Activated gamma-delta T cell treated with Interleukin-2 at 50 U/mL for 16 hours (primary cell): ENCODE data around the gene RIC3.
"Not testable (repeated sequence)": the region's sequence is repeated elsewhere in the genome, so short reads cannot be mapped to it uniquely, and the experiment has no call there.

Experiments used
- DNase-seq: peaks from one replicate; pipeline ENCODE4 v3.0.0-alpha.2; 2020

Gene RIC3

DNA sequence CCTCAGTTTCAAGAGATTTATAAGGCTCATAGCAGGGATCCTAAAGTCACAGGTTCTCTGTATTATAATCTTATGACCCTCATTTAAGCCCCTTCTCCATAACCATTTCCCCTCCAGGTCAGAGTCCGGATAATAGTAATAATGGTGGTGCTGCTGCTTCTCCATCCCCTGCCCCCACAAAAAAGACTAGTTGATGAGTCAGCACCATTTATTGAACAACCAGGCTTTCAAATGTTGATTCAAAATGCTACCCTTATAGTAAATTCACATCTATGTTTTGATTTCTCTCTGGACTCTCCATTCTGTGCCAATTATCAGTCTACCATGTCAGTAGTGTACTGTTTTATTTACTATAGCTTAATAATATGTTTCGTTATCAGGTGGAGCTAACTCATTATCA, 17.6 kb upstream of the RIC3 start:
- DNase-seq = no peak

DNA sequence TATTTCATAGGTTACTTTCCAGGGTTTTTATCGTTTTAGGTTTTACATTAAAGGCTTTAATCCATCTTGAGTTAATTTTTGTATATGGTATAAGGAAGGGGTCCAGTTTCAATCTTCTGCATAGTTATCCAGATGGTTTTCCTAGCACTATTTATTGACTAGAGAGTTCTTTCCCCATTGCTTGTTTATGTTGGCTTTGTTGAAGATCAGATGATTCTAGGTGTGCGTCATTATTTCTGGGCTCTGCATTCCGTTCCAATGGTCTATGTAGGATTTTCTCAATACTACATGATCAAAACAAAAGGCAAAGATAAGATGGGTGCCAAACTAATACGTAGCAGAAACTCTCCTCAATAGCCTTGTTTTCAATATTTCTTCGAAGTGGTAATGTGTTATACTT, 14.3 kb upstream of the RIC3 start:
- no peak for DNase-seq

GRCh38 chr11:8180469-8180868, 11.6 kb upstream of the RIC3 start:
- no peak for DNase-seq

DNA sequence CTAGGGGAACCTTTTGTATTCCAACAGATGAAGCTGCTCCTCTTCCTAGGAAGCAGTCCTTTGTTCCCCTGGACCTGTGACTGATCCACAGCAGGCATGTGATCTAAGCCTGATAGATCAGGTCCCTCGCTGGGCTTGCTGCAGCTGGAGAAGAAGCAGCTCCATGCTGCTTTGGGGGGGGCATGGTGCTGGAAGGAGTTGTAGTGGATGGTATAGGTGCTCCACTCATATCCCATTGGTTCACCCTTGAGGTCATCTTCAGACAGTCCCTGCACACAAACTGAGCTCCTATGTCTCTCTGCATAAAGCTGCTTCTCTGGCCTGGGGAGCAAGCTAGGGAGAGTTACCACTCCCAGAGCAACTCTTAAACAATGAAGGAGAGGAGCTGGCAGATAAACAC, 9.5 kb upstream of the RIC3 start:
- DNase-seq = no peak

DNA sequence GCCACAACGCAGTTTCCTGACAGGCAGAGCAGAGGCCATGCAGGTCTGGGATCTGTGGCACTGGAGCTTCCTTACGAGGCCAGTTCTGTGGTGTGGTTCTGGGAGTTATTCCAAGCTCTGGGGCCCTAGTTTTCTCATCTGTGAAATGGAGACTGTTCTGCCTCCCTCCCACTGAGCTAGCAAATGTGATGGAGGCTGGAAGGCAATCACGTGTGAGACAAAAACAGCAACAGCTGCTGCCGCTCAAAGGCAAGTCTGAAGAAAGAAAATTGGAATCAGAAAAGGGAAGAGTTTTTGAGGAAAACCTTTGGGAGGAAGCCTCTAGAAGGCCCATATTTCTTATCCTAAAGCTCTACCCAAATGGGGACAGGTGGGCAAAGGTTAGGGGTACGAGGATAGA, 8.3 kb upstream of the RIC3 start:
- DNase-seq = no peak

- DNase-seq = no peak
Measured at GRCh38 chr11:8167796-8168195, 1.0 kb downstream of the RIC3 start.

DNA sequence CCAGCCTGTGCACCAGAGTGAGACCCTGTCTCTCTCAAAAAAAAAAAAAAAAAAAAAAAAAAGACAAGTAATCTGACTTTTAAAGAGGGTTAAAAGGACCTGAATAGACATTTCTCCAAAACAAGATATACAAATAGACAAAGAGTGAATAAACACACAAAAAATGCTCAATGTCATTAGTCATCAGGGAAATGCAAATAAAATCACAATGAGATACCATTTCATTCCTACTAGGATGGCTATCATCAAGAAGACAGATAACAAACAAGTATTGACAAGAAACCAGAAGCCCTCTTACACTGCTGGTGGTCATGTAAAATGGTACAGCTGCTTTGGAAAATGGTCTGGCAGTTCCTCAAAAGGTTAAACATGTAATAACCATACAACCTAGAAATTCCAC, 4.1 kb downstream of the RIC3 start:
- DNase-seq = no peak

- DNase-seq = not testable (repeated sequence)
Measured at GRCh38 chr11:8161627-8162304, 7.1 kb downstream of the RIC3 start.

DNA sequence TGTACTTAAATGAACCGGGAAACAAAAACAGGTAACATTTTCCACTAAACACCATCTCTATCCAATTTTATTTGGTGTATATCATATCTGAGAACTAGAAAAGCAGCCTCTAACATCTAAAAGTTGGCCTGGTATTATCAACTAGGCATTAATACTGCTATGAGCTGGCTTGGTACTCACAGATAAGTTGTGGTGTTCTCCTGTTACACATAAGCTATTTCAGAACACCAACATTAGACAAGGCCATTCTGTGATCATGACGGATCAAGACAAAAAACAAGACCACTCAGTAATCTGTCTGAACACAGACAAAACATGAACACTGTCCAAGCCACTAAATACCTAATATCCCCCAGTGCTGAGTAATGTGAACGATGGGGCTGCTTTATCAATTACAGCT, 11.9 kb downstream of the RIC3 start:
- DNase-seq = no peak

- DNase-seq = no peak
Measured at GRCh38 chr11:8149726-8150125, 19.1 kb downstream of the RIC3 start.

- no peak for DNase-seq
Measured at GRCh38 chr11:8138526-8138925, 30.3 kb downstream of the RIC3 start.

DNA sequence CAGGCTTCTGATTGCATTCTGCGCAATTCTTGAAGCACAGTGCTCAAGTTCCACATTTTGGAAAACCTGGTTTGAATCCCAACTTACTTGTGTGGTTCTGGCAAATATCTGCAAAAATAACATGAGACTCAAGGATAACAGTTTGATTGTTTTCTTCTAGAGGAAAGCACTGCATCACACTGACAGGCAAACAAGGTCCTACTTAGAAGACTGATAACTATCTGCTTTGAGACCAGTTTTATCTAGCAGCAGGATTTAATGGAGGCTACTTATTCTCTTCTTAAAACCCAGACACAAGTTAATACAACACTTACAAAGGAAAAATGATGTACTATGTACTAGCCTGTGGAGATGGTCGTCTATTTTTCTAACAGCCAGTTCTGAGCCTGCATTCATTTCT, 41.4 kb downstream of the RIC3 start:
- no peak for DNase-seq

- no peak for DNase-seq
Measured at GRCh38 chr11:8126649-8127289, 42.1 kb downstream of the RIC3 start.

GRCh38 chr11:8122173-8122764, 46.6 kb downstream of the RIC3 start:
- no peak for DNase-seq

DNA sequence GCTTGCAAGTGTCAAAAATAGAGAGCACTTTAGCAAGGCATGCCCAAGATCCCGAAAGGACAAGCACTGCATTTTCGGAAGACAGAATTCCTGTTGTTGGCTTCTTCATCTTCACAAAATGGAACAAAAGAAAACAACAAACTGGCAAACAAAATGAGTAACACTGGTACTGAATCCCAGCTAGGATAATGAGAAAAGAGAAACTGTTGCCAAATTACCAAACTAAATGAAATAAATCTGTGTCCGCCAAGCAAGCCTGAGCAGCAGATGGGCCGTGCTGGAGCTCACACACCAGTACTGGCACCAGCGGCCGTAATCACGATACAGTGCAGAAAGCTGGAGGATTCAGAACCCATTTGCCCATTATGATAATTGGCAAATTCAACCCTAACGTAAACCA, 57.2 kb downstream of the RIC3 start:
- no peak for DNase-seq

GRCh38 chr11:8110396-8110795, 58.4 kb downstream of the RIC3 start:
- DNase-seq = no peak

- DNase-seq = no peak
Measured at GRCh38 chr11:8109675-8110074, 59.1 kb downstream of the RIC3 start.

GRCh38 chr11:8108421-8108820, 60.4 kb downstream of the RIC3 start:
- DNase-seq = no peak

DNA sequence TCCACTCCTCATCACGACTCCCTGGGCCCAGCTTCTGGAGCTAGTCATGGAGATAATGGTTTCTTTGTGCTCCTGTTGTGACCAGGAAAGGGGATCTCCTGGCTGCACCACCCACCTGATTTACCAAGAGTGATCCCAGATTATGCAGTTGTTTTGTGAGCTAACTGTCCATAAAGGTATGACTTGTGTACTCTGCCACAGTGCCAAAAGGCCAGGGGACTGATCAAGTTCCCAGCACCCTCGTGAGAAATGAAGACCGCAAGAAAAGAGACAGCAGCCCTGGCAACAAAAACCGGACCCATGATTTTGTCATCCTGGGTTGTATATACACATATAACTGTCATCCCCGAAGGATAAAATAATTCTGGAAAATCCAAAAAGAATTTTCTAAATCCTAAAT, 61.2 kb downstream of the RIC3 start:
- no peak for DNase-seq

DNA sequence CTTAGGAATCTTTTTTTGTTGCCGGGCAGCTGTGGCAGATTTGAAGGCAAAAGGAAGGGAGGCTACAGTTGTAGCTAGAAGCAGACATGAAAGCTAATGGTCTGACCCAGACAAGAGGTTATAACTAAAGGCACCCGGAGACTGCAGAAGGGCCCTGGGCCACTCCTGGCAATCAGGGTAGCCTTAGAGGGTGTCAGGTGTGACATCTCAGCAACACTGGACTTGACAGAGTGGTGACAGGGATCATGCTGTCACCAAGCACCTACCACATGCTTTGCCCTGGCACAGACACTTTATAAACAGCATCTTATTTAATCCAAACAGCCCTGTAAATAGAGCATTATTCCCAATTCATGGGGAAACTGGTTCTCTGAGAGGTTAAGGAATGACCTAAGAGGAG, 62.1 kb downstream of the RIC3 start:
- no peak for DNase-seq

DNA sequence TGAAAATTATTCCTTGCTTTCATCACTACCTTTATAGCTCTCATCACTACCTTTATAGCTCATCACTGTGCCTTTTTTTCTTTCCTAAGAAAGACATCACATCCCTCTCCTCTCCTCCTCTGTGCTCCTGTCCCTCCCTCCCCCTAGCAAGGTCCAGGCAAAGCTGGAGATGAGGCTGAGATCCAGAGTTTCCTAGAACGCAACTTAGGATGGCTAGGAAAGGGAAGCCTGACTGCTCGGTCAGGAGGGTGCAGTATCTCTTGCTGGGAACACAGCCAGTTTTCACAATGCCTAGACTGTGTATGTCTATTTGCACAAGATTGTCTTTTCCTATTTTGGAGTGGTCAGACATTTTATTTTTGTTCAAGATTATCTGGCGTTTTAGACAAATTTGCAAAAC, 63.2 kb downstream of the RIC3 start:
- DNase-seq = no peak

- no peak for DNase-seq
Measured at GRCh38 chr11:8105133-8105532, 63.7 kb downstream of the RIC3 start.

- DNase-seq = no peak
Measured at GRCh38 chr11:8103909-8104308, 64.9 kb downstream of the RIC3 start.

DNA sequence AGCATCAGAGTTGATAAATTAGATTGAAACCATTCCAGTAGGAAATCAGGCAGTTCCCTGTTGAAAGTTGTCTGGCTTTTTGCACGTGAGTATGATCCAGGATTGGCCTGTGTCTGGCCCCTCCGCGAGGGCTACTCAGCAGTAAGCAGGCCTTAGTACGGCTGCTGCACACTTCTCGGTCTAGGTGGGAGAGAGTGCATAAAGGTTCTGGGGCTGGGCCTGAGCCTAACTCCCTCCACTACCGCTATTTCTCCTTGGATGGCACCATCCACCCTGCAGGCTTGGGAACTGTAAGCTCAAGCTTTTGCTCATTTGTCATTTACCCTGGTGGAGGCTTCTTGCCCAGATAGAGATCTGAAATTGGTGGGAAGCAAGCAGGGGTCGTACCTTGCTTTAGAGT, 65.9 kb downstream of the RIC3 start:
- DNase-seq = no peak
